Stomach (tissue), 9 donors: ENCODE measurements around the gene SSMEM1. TPM values are rescaled to one million over a fixed set of nuclear protein-coding genes. Genes with fewer than 3 reads are reported as not detected.

Experiments used
- DNase-seq, 2 donors: peaks; one replicate each; pipeline versions ENCODE4 v3.0.0 to v3.0.0-alpha.2; 2013 to 2019
- H3K27ac ChIP-seq, 5 donors: fragments of 200-600 bp in 4 of 5; sonication (generic) in 4 of 5; one replicate each; pipeline ENCODE4 v1.5.1; 2013 to 2019; ENCODE audit warnings: mild to moderate bottlenecking in 1 of 5, moderate library complexity in 1 of 5
- H3K27me3 ChIP-seq, 3 donors: fragments of 200-600 bp; sonication (generic); one replicate each; pipeline ENCODE4 v1.5.1; 2017 to 2019; ENCODE audit warnings: mixed run types in 1 of 3
- H3K36me3 ChIP-seq, 4 donors: fragments of 200-600 bp; sonication (generic); 1 replicate in 3 of 4; 2 replicates in 1 of 4; pipeline ENCODE4 v1.5.1; 2016 to 2019
- H3K4me1 ChIP-seq, 4 donors: fragments of 200-600 bp; sonication (generic); one replicate each; pipeline ENCODE4 v1.5.1; 2016 to 2019
- H3K4me3 ChIP-seq, 4 donors: fragments of 200-600 bp; sonication (generic) in 3 of 4; one replicate each; pipeline ENCODE4 v1.5.1; 2016 to 2019; ENCODE audit warnings: mild to moderate bottlenecking in 1 of 4
- H3K9me3 ChIP-seq, 4 donors: fragments of 200-600 bp; sonication (generic); one replicate each; pipeline ENCODE4 v1.5.1; 2016 to 2019
- CTCF ChIP-seq, 7 experiments: fragments of 450-650 bp in 4 of 7; fragments of 200-600 bp in 3 of 7; sonication (generic) in 3 of 7; IDR thresholded peaks; one replicate each; pipeline ENCODE4 v1.5.1; 2016 to 2019; ENCODE audit warnings: antibody characterized with exemption in 7 of 7, control low read depth in 2 of 7, mild to moderate bottlenecking in 1 of 7
- EP300 ChIP-seq: sonication (generic); formaldehyde crosslinking; IDR thresholded peaks from one replicate; pipeline ENCODE4 v1.6.1; 2017; ENCODE audit warnings: antibody characterized with exemption
- POLR2A ChIP-seq, 4 donors: fragments of 450-650 bp; IDR thresholded peaks; one replicate each; pipeline ENCODE4 v1.6.1; 2016; ENCODE audit warnings: antibody characterized with exemption in 4 of 4, control low read depth in 2 of 4, mild to moderate bottlenecking in 1 of 4, moderate library complexity in 1 of 4
- POLR2AphosphoS5 ChIP-seq, 3 donors: sonication (generic); formaldehyde crosslinking; IDR thresholded peaks; one replicate each; pipeline ENCODE4 v1.6.1; 2016; ENCODE audit warnings: antibody characterized with exemption in 3 of 3
- WGBS, 5 donors: extraction: QIAGEN DNeasy Blood & Tissue Kit in 3 of 5; methylation state at CpG; one replicate each; pipeline versions ENCODE4 v1.1.5 to v1.1.7; 2013 to 2018; 5-methylcytosine and 5-hydroxymethylcytosine counted together
- intact Hi-C: fragments of 100-400 bp; cut with DNase I; formaldehyde crosslinking; loops from one replicate; pipeline ENCODE4 v1.15.1; 2023; ENCODE audit warnings: low total_unique reads
- polyA plus RNA-seq, 3 donors: library from polyadenylated mRNA; stranded (reverse); fragments of 200-250 nt; gene quantifications; one replicate each; pipeline ENCODE4 v1.2.3, GENCODE V29; 2013
- total RNA-seq, 5 donors: library from RNA; depleted of rRNA; stranded (reverse); fragments of >200 nt; gene quantifications; one replicate each; pipeline versions ENCODE4 v1.1.0 to v1.2.3, GENCODE V29; 2014 to 2016
- donor health status: healthy with polysubstance abuse.
- donor health status: Bipolar disorder and iron deficiency.
- donor health status: healthy.

SSMEM1 gene
- total and polyA plus RNA-seq, 8 donors: not detected

DNA sequence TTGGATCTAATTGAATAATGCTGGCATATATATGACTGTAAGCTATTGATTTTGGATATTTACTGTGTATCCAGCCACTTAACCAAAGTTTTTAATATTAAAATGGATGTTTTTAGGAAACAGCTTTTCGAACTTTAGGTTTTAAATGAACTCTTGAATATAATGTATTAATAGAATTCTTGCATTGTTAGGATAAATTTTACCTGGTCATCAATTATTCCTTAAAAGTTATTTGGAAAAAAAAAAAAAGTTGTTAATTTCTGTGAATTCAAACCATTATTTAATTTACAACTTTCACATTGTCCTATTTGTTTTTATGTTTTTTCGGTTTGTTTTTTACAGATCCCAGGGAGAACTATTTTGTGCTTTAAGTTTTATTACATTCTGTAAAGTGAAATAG lies 12.3 kb upstream of the SSMEM1 start:
- Histone ChIP-seq H3K4me3 (no peak overlapping the region), H3K27me3 (no peaks in the 10 kb centered on the region), H3K27ac (no peak overlapping the region), H3K36me3 (peaks cover 0 to 87% (median 72%) of the 10 kb centered on the region in 4 donors), H3K9me3 (no peaks in the 10 kb centered on the region), H3K4me1 (no peaks in the 10 kb centered on the region)
- intact Hi-C loops: no loop called here
- no peak for DNase-seq
- TF ChIP-seq EP300 (no peak), CTCF (IDR thresholded peaks at IDR 0.05) (no peak), POLR2A (IDR thresholded peaks at IDR 0.05) (no peak)
- WGBS, 5 donors: 92 to 97% (median 96%) methylated on average over 2 of the region's 2 CpGs

- Histone ChIP-seq H3K27me3 (no peaks in the 10 kb centered on the region), H3K36me3 (peaks cover 0 to 87% (median 73%) of the 10 kb centered on the region in 4 donors), H3K9me3 (no peaks in the 10 kb centered on the region), H3K4me3 (no peak overlapping the region), H3K27ac (no peak overlapping the region), H3K4me1 (no peaks in the 10 kb centered on the region)
- 66 to 94% (median 87%) methylated on average over 2 of the region's 2 CpGs for WGBS, 5 donors
- no peak for DNase-seq
- intact Hi-C loops: no loop called here
- TF ChIP-seq EP300 (no peak), CTCF (IDR thresholded peaks at IDR 0.05) (no peak), POLR2AphosphoS5 (IDR thresholded peaks at IDR 0.05) (no peak), POLR2A (IDR thresholded peaks at IDR 0.05) (no peak)
Observed at GRCh38 chr7:130196476-130196875, 11.2 kb upstream of the SSMEM1 start.

DNA sequence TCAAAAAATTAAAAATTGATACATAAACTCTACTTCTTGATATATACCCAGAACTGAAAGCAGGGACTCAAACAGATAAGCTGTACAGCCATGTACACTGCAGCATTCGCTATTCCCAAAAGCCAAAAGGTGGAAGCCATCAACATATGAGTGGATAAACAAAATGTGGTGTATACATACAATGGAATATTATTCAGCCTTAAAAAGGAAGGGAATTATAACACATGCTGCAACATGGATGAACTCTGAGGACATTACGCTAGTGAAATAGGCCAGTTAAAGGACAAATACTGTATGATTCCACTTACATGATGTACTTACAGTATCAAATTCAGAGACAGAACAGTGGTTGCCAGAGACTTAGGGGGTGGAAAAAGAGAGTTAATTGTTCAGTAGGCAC lies 10.6 kb upstream of the SSMEM1 start:
- no peak for DNase-seq
- intact Hi-C loops: no loop called here

DNA sequence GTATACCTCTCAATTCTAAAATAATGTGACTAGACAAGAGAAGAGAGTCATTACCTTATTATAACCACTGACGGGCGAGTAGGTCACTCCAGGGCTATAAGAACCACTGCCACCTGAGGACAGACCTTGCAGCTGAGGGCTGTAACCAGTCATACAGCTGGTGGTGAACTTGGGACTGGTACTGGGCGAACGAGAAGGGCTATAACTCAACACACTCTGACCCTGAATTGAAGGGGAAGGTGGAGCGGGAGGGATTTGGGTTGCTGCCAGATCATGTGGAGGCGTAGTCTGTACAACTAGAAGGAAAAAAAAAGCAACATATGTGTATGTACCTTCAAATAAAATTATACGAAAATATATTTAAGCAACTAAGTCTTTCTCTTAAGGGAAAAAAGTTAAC lies 5.9 kb upstream of the SSMEM1 start:
- no peak overlapping the region for H3K4me3 ChIP-seq
- peak in 1 of 2 donors; percentile 57 for DNase-seq
- peaks cover 10 to 14% (median 13%) of the 10 kb centered on the region in 4 donors for H3K4me1 ChIP-seq
- H3K27ac ChIP-seq: no peak overlapping the region
- WGBS, 5 donors: 82 to 90% (median 85%) methylated on average over 7 of the region's 7 CpGs
- intact Hi-C loops: no loop called here
- no peaks in the 10 kb centered on the region for H3K9me3 ChIP-seq
- no peaks in the 10 kb centered on the region for H3K27me3 ChIP-seq
- TF ChIP-seq POLR2AphosphoS5 (IDR thresholded peaks at IDR 0.05) (no peak), EP300 (no peak), CTCF (IDR thresholded peaks at IDR 0.05) (no peak), POLR2A (IDR thresholded peaks at IDR 0.05) (no peak)
- H3K36me3 ChIP-seq: peaks cover 13 to 67% (median 62%) of the 10 kb centered on the region in 4 donors

More for the DNA sequence above, 10.6 kb upstream of the SSMEM1 start:
- no peak for TF ChIP-seq POLR2A (IDR thresholded peaks at IDR 0.05)
- no peak for TF ChIP-seq EP300
- no peak for TF ChIP-seq CTCF (IDR thresholded peaks at IDR 0.05)
- TF ChIP-seq POLR2AphosphoS5 (IDR thresholded peaks at IDR 0.05): no peak
- no peak overlapping the region for H3K4me3 ChIP-seq
- no peaks in the 10 kb centered on the region for H3K4me1 ChIP-seq
- no peak overlapping the region for H3K27ac ChIP-seq
- no peaks in the 10 kb centered on the region for H3K27me3 ChIP-seq
- WGBS, 5 donors: 53 to 79% (median 74%) methylated on average over 2 of the region's 2 CpGs
- H3K9me3 ChIP-seq: no peaks in the 10 kb centered on the region
- H3K36me3 ChIP-seq: peaks cover 2 to 87% (median 73%) of the 10 kb centered on the region in 4 donors
